ENCODE measurements around the gene HIF1A.
"Not testable (repeated sequence)": the region's sequence is repeated elsewhere in the genome, so short reads cannot be mapped to it uniquely, and the experiment has no call there.

Gene HIF1A

GRCh38 chr14:61710853-61711817 is 15.8 kb downstream of the HIF1A start:
- DNase-seq: no peak

- no peak for DNase-seq
Observed at GRCh38 chr14:61712137-61712536, 16.8 kb downstream of the HIF1A start.

- DNase-seq: no peak
Observed at GRCh38 chr14:61713724-61714437, 18.6 kb downstream of the HIF1A start.

- no peak for DNase-seq
Observed at GRCh38 chr14:61716956-61717355, 21.6 kb downstream of the HIF1A start.

- DNase-seq: no peak
Observed at GRCh38 chr14:61718039-61718438, 22.7 kb downstream of the HIF1A start.

- no peak for DNase-seq
Observed at GRCh38 chr14:61719344-61720293, 24.3 kb downstream of the HIF1A start.

- peak; percentile 11 for DNase-seq
Observed at GRCh38 chr14:61720294-61720661, 25.0 kb downstream of the HIF1A start.

- no peak for DNase-seq
Observed at GRCh38 chr14:61720741-61721140, 25.4 kb downstream of the HIF1A start.

- DNase-seq: no peak
Observed at GRCh38 chr14:61724133-61724532, 28.8 kb downstream of the HIF1A start.

GRCh38 chr14:61726778-61727658 is 31.7 kb downstream of the HIF1A start:
- no peak for DNase-seq

GRCh38 chr14:61730756-61731373 is 35.6 kb downstream of the HIF1A start:
- DNase-seq: no peak

GRCh38 chr14:61733972-61734371 is 38.7 kb downstream of the HIF1A start:
- DNase-seq: no peak

- no peak for DNase-seq
Observed at GRCh38 chr14:61736751-61737150, 41.4 kb downstream of the HIF1A start.

- DNase-seq: no peak
Observed at GRCh38 chr14:61737915-61738314, 42.6 kb downstream of the HIF1A start.

GRCh38 chr14:61739133-61739532 is 43.8 kb downstream of the HIF1A start:
- DNase-seq: no peak

GRCh38 chr14:61742371-61742770 is 47.1 kb downstream of the HIF1A start:
- DNase-seq: no peak

- no peak for DNase-seq
Observed at GRCh38 chr14:61744238-61744637, 48.9 kb downstream of the HIF1A start.

GRCh38 chr14:61746346-61746745 is 51.0 kb downstream of the HIF1A start:
- DNase-seq: not testable (repeated sequence)

GRCh38 chr14:61746881-61747280 is 51.6 kb downstream of the HIF1A start:
- DNase-seq: no peak

- no peak for DNase-seq
Observed at GRCh38 chr14:61747342-61747741, 52.0 kb downstream of the HIF1A start.

- no peak for DNase-seq
Observed at GRCh38 chr14:61749264-61749663, 54.0 kb downstream of the HIF1A start.
